HG02943 (cell line): Measurements from ENCODE around the gene FBXO10.
"Not testable (repeated sequence)": the region's sequence is repeated elsewhere in the genome, so short reads cannot be mapped to it uniquely, and the experiment has no call there.

ENCODE experiments used
- ATAC-seq: cut with Tn5 transposase; IDR thresholded peaks from one replicate; pipeline ENCODE4 v1.9.1; 2021; ENCODE audit warnings: mild to moderate bottlenecking, low read depth, moderate library complexity; ENCODE audit not compliant: unreplicated experiment

The FBXO10 gene

GRCh38 chr9:37575921-37576721 lies at the start of gene FBXO10:
Gene FBXO10 (minus strand): TSS chr9:37576380. CDS start chr9:37541768, 34,612 bp downstream.
- peak; percentile 54 for ATAC-seq

DNA sequence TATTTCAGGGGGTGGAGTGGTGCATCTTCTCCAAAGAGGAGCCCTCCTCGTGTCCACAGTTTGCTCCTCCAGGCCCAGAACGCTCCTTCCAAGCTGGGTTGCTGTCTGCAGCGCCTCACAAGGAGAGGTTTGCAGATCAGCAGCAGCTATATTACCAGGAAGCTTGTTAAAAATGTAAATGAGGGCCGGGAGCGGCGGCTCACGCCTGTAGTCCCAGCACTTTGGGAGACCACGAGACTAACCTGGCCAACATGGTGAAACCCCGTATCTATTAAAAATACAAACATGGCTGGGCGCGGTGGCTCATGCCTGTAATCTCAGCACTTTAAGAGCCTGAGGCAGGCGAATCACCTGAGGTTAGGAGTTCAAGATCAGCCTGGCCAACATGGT lies 49.6 kb upstream of the FBXO10 start:
- no peak for ATAC-seq

GRCh38 chr9:37625036-37625757 lies 49.0 kb upstream of the FBXO10 start:
- no peak for ATAC-seq

DNA sequence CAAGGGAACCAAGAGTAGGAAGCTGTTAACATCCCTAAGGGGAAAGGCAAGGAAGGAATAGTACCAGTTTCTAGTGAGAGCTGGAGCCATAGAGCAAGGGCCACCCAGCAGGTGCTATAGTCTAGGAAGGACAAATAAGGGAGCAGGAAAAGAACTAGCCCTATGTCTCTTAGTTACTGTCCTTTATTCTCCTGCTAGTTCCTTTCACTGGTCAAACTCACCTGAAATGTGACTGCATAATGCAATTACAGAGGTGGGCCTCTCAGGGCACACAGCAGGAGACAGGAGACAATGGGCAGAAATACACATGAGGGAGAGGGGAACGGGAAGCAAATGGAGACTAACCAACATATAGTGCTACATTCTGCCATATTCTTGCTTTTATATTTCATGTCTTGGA lies 47.9 kb upstream of the FBXO10 start:
- no peak for ATAC-seq

- ATAC-seq = no peak
Observed at GRCh38 chr9:37623267-37623666, 47.1 kb upstream of the FBXO10 start.

DNA sequence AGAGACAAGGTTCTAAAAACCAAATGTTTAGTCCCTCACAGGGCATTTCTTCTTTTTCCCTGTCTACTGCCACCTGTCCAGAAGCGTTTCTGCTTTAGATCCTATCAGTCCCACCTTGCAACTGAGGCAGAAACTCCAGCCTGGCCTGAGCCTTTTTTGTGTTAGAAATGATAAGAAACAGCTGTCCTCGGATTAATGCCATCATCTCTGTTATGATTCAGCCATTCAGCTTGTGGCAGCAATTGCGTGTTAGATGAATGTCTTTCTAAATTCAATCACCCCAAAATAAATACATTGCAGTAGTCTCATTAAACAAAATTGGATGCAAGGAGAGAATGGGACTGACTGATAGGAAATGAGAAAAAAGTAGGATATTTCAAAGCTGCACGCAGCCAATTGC lies 46.3 kb upstream of the FBXO10 start:
- ATAC-seq = no peak

GRCh38 chr9:37621273-37622121 lies 45.3 kb upstream of the FBXO10 start:
- ATAC-seq = no peak

GRCh38 chr9:37620396-37620795 lies 44.2 kb upstream of the FBXO10 start:
- no peak for ATAC-seq

- ATAC-seq = no peak
Observed at GRCh38 chr9:37619806-37620205, 43.6 kb upstream of the FBXO10 start.

GRCh38 chr9:37618817-37619216 lies 42.6 kb upstream of the FBXO10 start:
- ATAC-seq = no peak

DNA sequence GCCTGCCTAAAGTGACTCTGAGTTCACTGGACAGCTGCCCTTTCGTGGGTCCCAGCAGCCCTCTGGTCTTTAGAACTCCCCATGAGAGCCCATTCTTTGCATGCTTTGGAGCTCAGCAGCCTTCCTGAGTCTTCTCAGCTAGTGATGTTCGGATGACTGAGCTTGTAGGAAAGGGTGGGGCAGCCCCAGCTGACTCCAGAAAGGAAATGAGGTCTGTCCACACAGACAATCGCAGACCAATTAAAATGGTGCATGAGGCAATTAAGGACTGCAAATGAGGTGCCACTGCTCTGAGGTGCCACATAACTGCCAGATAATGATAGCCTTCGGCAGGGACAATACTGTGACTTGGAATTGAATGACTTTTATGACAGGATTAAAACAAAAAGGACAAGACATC lies 41.7 kb upstream of the FBXO10 start:
- no peak for ATAC-seq

GRCh38 chr9:37617161-37617560 lies 41.0 kb upstream of the FBXO10 start:
- ATAC-seq = no peak

DNA sequence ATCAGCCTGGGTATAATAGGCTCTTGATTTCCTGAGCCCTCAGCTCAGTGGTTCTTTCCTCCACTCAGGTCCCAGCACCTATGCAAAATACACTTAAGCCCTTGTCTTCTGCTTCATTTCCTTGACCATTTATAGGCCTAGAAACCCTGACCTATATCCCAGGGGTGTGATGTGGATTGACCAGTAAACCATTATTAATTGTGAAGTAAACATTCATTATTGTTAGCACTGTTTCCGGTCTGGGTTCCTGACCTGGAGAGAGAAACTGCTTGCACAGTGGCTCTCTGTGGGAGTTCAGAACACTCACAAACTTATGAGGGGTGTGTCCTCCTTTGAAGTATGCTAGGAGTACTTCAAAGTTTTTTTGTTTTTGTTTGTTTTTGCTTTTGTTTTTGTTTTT lies 35.8 kb upstream of the FBXO10 start:
- ATAC-seq = no peak

GRCh38 chr9:37611014-37611413 lies 34.8 kb upstream of the FBXO10 start:
- ATAC-seq = no peak

DNA sequence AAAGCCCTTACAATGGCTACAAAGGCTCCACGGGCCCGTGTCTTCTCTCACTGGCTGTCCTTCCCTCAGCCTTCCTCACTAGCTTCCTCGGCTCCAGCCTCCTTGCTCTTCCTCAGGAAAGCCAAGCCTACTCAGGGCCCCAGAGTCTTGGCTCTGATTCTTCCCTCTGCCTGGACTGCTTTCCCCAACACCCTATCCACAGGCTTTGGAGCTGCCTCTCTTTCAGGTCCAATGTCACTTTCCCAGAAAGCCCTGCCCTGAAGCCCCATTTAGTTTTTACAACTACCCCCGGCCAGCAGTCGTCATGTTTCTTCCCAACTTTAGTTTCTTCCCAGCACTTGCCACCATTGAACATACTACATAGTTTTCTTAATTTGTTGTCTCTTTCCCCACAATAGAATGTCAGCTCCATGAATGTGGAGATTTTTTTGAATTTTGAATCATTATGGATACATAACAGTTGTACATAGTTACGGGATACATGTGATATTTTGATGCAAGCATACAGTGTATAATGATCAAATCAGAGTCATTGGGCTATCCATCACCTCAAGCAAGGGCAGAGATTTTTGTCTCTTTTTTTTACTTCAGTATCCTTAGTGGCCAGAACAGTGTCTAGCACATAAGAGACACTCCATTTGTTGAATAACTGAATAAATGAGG lies 33.7 kb upstream of the FBXO10 start:
- no peak for ATAC-seq

- ATAC-seq = no peak
Observed at GRCh38 chr9:37608250-37608649, 32.1 kb upstream of the FBXO10 start.

- no peak for ATAC-seq
Observed at GRCh38 chr9:37604296-37604695, 28.1 kb upstream of the FBXO10 start.

DNA sequence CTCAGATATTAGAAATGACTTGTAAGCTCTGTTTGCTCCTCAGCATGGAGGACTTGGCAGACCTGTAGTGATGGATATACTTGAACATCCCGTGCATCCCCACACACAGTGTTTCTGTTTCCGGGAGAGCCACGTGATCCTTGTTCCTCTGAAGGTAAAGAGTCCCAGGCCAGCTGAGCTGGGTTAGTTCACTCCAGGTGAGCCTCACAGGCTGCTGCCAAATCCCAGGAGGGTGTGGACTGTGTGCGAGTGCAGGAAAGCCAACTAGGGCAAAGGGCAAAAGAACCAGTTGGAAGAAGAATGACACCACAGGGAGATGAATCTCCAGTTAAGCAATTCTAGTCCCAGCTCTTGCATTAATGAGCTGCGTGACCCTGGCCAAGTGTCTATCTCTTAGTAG lies 26.6 kb upstream of the FBXO10 start:
- ATAC-seq = no peak

GRCh38 chr9:37602061-37602460 lies 25.9 kb upstream of the FBXO10 start:
- not testable (repeated sequence) for ATAC-seq

GRCh38 chr9:37596504-37596903 lies 20.3 kb upstream of the FBXO10 start:
- ATAC-seq = no peak
